GM12865 (cell line): ENCODE data around the gene CAMK1G.

Experiments used
- DNase-seq: peaks from one replicate; pipeline ENCODE4 v3.0.0; 2010; ENCODE audit warnings: low read depth
- H3K4me3 ChIP-seq: 2 replicates; pipeline ENCODE4 v1.5.1; 2011; ENCODE audit warnings: mild to moderate bottlenecking, low read depth, low read length, control low read depth
- TF ChIP-seq, protein P1 (sequence below): IDR thresholded peaks from 2 replicates; pipeline ENCODE4 v1.5.1; 2011; ENCODE audit warnings: low read length, control low read depth, low read depth, inconsistent platforms; ENCODE audit not compliant: insufficient read depth; ENCODE audit errors: missing control alignments

Gene CAMK1G

DNA sequence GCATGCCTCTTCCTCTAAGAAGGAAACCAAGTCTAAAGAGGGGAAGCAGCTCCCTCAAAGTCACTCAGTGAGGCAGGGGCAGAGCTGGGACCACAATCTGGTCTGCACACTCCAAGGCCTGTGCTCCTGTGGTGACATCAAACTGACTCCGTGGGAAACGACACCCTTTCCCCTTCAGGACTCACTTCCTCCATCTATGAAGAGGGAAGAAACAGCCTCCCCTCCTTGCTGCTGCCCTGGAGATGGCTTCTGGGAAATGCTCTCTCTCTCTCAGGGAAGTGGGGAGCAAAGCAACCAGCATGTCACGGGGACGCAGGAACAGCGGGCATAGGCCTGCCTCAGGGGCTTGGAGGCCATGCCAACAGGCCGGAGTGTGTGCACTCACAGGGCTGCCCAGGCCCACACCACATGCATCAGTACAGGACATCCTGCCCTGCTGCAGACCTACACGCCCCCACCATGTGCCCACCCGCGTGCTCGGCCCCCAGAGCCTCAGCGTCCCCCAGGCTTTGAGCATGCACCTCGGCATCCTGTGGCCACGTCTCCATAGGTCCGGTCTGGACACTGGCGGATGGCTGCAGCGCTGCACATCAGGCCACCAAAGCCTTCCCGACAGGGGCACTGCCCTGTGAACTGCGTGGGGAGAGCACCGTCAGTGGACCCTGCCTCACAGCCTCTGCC, 43.0 kb downstream of the CAMK1G start:
- no peak overlapping the region for H3K4me3 ChIP-seq
- TF ChIP-seq, protein P1, sequence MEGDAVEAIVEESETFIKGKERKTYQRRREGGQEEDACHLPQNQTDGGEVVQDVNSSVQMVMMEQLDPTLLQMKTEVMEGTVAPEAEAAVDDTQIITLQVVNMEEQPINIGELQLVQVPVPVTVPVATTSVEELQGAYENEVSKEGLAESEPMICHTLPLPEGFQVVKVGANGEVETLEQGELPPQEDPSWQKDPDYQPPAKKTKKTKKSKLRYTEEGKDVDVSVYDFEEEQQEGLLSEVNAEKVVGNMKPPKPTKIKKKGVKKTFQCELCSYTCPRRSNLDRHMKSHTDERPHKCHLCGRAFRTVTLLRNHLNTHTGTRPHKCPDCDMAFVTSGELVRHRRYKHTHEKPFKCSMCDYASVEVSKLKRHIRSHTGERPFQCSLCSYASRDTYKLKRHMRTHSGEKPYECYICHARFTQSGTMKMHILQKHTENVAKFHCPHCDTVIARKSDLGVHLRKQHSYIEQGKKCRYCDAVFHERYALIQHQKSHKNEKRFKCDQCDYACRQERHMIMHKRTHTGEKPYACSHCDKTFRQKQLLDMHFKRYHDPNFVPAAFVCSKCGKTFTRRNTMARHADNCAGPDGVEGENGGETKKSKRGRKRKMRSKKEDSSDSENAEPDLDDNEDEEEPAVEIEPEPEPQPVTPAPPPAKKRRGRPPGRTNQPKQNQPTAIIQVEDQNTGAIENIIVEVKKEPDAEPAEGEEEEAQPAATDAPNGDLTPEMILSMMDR, result no peak
- DNase-seq, result no peak

DNA sequence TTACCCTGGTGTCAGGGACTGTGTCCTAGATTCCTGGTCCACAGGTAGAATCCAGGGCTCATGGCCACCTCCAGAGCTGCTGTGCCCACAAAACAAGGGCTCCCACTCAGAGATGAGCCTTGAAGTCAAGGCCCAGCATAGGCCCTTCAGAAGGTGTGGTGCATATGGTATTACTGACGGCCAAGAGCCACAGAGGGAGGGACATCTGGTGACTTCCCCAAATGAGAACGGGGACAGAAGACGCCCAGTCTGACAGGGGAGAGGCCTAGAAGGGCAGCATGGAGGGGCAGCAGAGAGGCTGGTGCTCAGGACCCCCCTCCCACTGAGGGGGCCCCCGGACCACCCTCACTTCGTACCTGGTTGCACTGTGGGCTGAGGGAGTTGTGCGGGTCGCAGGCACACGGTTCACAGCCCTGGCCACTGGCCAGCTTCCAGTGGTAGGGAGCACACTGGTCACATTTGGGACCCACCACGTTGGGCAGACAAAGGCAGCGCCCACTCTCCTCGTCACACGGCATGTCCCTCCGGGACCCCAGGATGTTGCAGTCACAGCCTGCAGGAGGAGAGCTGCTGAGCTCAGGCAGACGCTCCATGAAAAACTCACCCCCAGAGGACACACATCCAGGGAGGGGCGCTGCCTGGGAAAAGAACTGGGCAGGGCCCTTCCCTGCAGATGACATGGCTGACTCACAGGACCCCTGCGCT, 43.7 kb downstream of the CAMK1G start:
- DNase-seq, result no peak

DNA sequence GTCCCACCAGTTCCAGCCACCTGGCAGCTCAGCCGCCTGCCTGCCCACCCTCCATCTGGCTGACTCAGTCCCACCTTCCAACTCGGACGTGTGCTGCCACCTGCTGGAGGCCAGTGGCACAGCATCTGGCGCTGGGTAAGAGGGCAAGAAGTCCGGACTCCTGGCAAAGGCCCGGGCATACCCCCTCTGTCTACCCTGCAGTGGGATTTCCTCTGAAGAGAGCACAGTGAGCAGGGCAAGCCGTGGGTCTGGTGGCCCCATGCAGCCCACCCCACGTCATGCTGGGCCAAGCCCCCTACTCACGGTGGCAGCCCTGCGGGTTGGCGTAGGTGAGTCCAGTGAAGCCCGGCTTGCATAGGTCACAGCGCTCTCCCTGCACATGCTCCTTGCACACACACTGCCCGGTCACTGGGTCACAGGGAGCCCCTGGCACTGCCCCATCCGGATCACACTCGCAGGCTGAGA, 44.2 kb downstream of the CAMK1G start:
- TF ChIP-seq, protein P1, result peak; percentile 99
- DNase-seq, result peak; percentile 78
- no peak overlapping the region for H3K4me3 ChIP-seq

More for the DNA sequence above, 43.7 kb downstream of the CAMK1G start:
- H3K4me3 ChIP-seq, result no peak overlapping the region
- TF ChIP-seq, protein P1, result no peak

DNA sequence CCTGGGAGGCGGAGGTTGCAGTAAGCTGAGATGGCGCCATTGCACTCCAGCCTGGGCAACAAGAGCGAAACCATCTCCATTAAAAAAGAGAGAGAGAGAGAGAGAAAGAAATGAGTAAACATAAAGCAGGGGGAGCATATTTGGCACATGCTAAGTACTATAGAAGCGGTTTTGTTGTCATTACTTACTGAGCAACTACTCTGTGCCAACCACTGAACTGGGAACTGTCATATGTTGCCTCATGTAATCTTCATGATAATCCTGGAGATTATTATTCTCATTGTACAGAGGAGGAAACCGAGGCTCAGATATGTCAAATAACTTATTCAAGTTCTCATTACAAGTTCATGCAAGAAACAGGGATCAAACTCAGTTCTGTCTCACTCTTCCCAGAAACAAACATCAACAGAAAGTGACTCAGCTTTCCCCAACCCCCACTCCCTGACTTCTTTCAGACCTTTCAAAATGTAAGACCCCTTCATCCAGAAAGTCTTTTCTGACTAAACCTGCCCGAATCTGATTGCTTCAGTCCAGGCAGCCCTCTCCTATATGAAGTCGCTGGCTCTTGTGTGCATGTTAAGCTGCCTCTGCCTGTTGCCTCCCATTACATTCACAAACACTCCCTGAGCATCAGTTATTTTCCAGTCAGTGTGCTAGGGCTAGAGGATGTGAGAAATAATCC, 45.2 kb downstream of the CAMK1G start:
- H3K4me3 ChIP-seq, result no peak overlapping the region
- DNase-seq, result no peak
- TF ChIP-seq, protein P1, result no peak

DNA sequence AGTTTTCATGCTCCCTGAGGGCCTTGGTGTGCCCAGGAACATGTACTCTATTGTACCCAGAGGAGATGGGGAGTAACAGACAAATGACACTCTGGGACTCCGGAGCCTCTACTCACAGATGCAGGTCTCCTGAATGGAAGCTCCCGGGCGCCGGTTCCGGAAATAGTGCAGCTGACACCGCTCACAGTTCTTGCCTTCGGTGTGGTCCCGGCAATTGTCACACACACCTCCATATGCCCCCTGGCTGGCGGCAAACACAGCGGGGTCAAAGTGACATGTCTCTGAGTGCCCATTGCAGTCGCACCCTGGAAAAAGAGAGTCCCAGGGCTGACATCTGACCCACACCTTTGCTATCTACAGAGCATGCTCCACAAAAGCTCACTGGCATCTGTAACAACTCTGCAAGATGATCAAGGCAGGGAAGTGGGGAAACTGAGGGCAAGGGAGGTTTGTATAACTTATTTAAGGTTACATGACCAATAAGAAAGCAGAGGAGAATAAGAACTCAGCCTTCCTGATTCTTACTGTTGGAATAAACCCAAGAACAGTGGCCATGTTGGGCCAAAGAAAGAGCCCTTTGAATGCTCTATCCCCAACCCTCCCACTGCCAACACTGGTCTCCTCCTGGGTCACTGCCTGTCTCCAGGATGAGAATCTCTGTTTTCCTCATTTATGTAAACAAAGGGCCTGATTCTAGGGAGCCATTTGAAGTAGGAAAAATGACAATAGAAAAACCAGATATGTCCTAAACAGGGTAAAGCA, 46.3 kb downstream of the CAMK1G start:
- TF ChIP-seq, protein P1, result no peak
- DNase-seq, result no peak
- H3K4me3 ChIP-seq, result no peak overlapping the region

DNA sequence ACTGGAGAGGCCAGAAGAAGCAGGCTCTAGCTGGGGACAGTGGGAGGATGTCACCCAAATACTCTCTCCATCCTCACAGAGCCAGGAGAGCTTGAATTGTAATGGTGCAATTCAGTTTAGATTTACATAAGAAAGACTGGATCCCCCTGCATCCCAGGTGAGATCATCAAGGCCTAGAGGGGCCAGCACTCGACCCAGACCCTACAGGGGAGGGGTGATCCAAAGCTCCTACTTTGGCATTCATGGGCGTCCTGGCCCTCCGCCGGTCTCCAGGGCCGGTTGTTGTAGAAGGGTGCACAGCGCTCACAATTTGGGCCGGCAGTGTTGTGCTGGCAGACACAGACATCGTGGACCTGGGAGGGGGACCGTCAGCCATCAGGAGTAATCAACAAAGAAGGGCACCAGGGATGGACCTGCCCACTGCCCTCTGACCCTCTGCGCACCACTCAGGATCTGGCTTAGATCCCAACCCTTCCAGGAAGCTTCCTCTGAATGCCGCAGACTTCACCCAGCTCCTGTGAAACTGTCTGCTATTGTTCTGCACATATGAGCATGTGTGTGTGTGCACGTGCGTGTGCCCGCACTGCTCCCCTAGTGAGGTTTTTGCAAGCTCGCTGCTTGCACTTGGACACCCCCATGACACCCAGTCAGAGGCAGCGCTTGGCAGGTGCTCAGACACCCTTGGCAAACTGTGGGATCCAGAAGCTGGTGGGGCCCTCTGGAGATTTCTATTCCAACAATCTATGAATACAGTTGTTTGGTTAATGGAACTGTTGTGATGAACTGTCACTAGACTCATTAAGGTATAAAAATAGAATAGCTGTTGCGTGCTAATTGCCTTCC, 47.1 kb downstream of the CAMK1G start:
- no peak overlapping the region for H3K4me3 ChIP-seq
- no peak for DNase-seq
- TF ChIP-seq, protein P1, result no peak
